Right lobe of liver (tissue), 4 donors: ENCODE measurements around the gene FAM174B.

Source experiments
- POLR2A ChIP-seq: fragments of 450-650 bp; IDR thresholded peaks from one replicate; pipeline ENCODE4 v1.6.1; 2017; ENCODE audit warnings: antibody characterized with exemption, mild to moderate bottlenecking
- TF ChIP-seq, protein P1 (sequence below), 4 donors: fragments of 200-600 bp in 3 of 4; fragments of 450-650 bp in 1 of 4; IDR thresholded peaks; one replicate each; pipeline versions ENCODE4 v1.5.1 to v1.8.0; 2016 to 2022; ENCODE audit warnings: antibody characterized with exemption in 4 of 4, mild to moderate bottlenecking in 2 of 4
- donor health status: DM: no; HTN: no; CAD: no.
- donor health status: DM: no; HTN: no; CAD: no.
- donor health status: DM: no; HTN: yes; CAD: no.

DNA sequence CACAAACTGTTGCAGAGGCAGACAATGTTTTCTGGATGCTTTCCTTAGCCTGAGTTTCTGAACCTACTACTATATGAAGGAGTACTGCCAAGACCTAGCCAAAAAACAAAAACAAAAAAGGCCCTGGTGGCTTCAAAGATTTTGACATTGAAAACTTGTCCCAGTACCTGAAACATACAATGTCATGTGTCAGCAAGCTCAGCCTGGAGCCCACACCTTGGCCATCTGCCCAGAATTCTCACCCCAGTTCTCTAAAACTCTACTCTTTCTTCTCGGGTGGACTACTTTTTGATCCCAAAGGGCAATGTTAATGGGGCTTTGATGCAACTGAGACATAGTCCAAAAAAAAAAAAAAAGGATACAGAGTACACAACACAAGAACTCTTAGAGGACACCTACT, 81.4 kb downstream of the FAM174B start:
- TF ChIP-seq, protein P1, sequence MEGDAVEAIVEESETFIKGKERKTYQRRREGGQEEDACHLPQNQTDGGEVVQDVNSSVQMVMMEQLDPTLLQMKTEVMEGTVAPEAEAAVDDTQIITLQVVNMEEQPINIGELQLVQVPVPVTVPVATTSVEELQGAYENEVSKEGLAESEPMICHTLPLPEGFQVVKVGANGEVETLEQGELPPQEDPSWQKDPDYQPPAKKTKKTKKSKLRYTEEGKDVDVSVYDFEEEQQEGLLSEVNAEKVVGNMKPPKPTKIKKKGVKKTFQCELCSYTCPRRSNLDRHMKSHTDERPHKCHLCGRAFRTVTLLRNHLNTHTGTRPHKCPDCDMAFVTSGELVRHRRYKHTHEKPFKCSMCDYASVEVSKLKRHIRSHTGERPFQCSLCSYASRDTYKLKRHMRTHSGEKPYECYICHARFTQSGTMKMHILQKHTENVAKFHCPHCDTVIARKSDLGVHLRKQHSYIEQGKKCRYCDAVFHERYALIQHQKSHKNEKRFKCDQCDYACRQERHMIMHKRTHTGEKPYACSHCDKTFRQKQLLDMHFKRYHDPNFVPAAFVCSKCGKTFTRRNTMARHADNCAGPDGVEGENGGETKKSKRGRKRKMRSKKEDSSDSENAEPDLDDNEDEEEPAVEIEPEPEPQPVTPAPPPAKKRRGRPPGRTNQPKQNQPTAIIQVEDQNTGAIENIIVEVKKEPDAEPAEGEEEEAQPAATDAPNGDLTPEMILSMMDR (IDR thresholded peaks at IDR 0.05), result no peak
- TF ChIP-seq POLR2A, result no peak
